ENCODE results near the gene DICER1.

DNA sequence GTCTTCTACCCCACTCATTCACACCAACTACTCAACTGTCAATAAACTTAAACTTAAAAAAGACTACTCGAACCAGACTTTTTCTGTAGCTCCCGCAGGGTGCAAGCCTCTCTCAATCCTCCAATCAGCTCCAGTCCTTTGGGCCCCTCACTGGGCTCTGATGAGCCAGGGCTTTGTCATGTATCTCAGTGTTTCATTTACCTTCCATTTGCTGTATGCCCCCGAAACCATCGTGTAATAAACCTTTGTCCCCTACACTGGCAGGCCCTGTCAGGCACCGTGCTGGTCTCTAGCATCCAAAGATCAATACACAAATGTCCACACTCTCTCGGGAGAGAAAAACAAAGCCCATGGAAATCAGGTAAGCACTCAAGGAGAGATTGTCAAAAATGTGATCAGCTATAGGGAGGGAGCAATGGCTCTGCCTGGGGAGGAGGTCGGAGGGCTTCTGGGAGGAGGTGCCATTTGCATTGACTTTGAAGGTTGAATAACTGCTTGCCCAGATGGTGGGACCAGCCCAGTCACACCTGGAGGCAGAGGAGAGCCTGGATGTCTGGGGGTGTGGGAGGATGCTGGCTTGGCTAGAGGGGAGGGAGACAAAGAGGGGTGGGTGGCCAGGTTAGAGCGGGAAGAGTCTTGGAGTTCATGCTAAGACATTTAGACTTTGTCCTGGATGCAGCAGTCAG is 42.1 kb upstream of the DICER1 start:
- TF ChIP-seq POLR2A (IDR thresholded peaks at IDR 0.05) = no peak
- TF ChIP-seq, protein P1, sequence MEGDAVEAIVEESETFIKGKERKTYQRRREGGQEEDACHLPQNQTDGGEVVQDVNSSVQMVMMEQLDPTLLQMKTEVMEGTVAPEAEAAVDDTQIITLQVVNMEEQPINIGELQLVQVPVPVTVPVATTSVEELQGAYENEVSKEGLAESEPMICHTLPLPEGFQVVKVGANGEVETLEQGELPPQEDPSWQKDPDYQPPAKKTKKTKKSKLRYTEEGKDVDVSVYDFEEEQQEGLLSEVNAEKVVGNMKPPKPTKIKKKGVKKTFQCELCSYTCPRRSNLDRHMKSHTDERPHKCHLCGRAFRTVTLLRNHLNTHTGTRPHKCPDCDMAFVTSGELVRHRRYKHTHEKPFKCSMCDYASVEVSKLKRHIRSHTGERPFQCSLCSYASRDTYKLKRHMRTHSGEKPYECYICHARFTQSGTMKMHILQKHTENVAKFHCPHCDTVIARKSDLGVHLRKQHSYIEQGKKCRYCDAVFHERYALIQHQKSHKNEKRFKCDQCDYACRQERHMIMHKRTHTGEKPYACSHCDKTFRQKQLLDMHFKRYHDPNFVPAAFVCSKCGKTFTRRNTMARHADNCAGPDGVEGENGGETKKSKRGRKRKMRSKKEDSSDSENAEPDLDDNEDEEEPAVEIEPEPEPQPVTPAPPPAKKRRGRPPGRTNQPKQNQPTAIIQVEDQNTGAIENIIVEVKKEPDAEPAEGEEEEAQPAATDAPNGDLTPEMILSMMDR (IDR thresholded peaks at IDR 0.05) = no peak

Measured in heart left ventricle (tissue), 13 donors.